Caco-2 (cell line): ENCODE data around the gene WDPCP. TPM values are rescaled to one million over a fixed set of nuclear protein-coding genes. Genes with fewer than 3 reads are reported as not detected.
"Not testable (repeated sequence)": the region's sequence is repeated elsewhere in the genome, so short reads cannot be mapped to it uniquely, and the experiment has no call there.

Experiments used
- BruUV-seq: library from RNA; stranded (reverse); fragments of 400-500 nt; replicated peaks from 2 replicates; lab custom pipeline; 2021; lab: Mats Ljungman, UMichigan
- CTCF ChIA-PET: fragments of 300-600 bp; sonication (Branson Sonifier 250); formaldehyde crosslinking; loops from one replicate; lab custom pipeline; 2022; ENCODE audit warnings: antibody characterized with exemption; lab: Charles Lee
- POLR2A ChIA-PET: fragments of 300-600 bp; sonication (Branson Sonifier 250); formaldehyde crosslinking; loops from one replicate; lab custom pipeline; 2022; ENCODE audit warnings: antibody characterized with exemption; lab: Charles Lee
- DNase-seq, 2 experiments: peaks; one replicate each; pipeline versions ENCODE4 v3.0.0 to v3.0.0-alpha.2; 2020 to 2022
- H3K27me3 ChIP-seq: replicated peaks from 2 replicates; pipeline ENCODE4 v1.6.0; 2011; ENCODE audit warnings: low read length; ENCODE audit not compliant: control insufficient read depth, insufficient read depth
- H3K36me3 ChIP-seq: 2 replicates; pipeline ENCODE4 v1.5.1; 2011; ENCODE audit warnings: low read length; ENCODE audit not compliant: control insufficient read depth, insufficient read depth
- H3K4me1 ChIP-seq: fragments of 250-450 bp; sonication (Bioruptor Pico); 2 replicates; pipeline ENCODE4 v1.5.1; 2020; ENCODE audit warnings: mild to moderate bottlenecking
- H3K4me3 ChIP-seq: 2 replicates; pipeline ENCODE4 v1.5.1; 2011; ENCODE audit warnings: low read depth, mild to moderate bottlenecking, control low read depth, low read length
- H3K9me3 ChIP-seq: fragments of 250-450 bp; sonication (Bioruptor Pico); 2 replicates; pipeline ENCODE4 v1.5.1; 2020; ENCODE audit warnings: mild to moderate bottlenecking, moderate library complexity
- H3K27ac Mint-ChIP-seq: one replicate; pipeline ENCODE4 v1.8.0; 2022; ENCODE audit warnings: mixed read lengths; ENCODE audit not compliant: unreplicated experiment
- H3K27me3 Mint-ChIP-seq: one replicate; pipeline ENCODE4 v1.8.0; 2022; ENCODE audit warnings: mixed read lengths; ENCODE audit not compliant: insufficient read depth, unreplicated experiment
- H3K36me3 Mint-ChIP-seq: one replicate; pipeline ENCODE4 v1.8.0; 2022; ENCODE audit warnings: mild to moderate bottlenecking, mixed read lengths; ENCODE audit not compliant: insufficient read depth, unreplicated experiment
- H3K4me1 Mint-ChIP-seq: one replicate; pipeline ENCODE4 v1.8.0; 2022; ENCODE audit warnings: low read depth, mixed read lengths; ENCODE audit not compliant: unreplicated experiment
- H3K4me3 Mint-ChIP-seq: one replicate; pipeline ENCODE4 v1.8.0; 2022; ENCODE audit warnings: mild to moderate bottlenecking, moderate library complexity, mixed read lengths; ENCODE audit not compliant: unreplicated experiment
- H3K9me3 Mint-ChIP-seq: one replicate; pipeline ENCODE4 v1.8.0; 2022; ENCODE audit warnings: mixed read lengths; ENCODE audit not compliant: unreplicated experiment
- CTCF ChIP-seq, 2 experiments: fragments of 200-600 bp in 1 of 2; IDR thresholded peaks; 1 replicate in 1 of 2; 2 replicates in 1 of 2; pipeline versions ENCODE4 v1.5.1 to v1.8.0; 2011 to 2022; ENCODE audit warnings: antibody characterized with exemption in 1 of 2, control low read depth in 1 of 2, inconsistent platforms in 1 of 2, low read depth in 1 of 2, low read length in 1 of 2, mild to moderate bottlenecking in 1 of 2, moderate library complexity in 1 of 2; ENCODE audit not compliant: insufficient read depth in 1 of 2, severe bottlenecking in 1 of 2, unreplicated experiment in 1 of 2
- intact Hi-C: fragments of 100-400 bp; cut with micrococcal nuclease; formaldehyde crosslinking; loops from one replicate; pipeline ENCODE4 v1.10.0; 2022; ENCODE audit not compliant: unreplicated experiment
- total RNA-seq: library from RNA; stranded (reverse); gene quantifications from 2 replicates; pipeline ENCODE4 v1.2.3, GENCODE V29; 2022

The WDPCP gene
- total RNA-seq, 1 experiment from 2014 or later, result 16.2 TPM

GRCh38 chr2:63576546-63576945 is 11.7 kb downstream of the WDPCP start:
- Mint-ChIP-seq H3K9me3 (no peaks in the 10 kb centered on the region), H3K4me3 (no peak overlapping the region), H3K4me1 (no peaks in the 10 kb centered on the region), H3K36me3 (no peaks in the 10 kb centered on the region), H3K27me3 (no peaks in the 10 kb centered on the region), H3K27ac (no peak overlapping the region)
- POLR2A ChIA-PET, result no interaction called here
- CTCF ChIA-PET, result no interaction called here
- H3K4me1 ChIP-seq, result no peaks in the 10 kb centered on the region
- no peaks in the 10 kb centered on the region for H3K27me3 ChIP-seq
- no peaks in the 10 kb centered on the region for H3K36me3 ChIP-seq
- H3K9me3 ChIP-seq, result no peaks in the 10 kb centered on the region
- intact Hi-C loops, result no loop called here
- TF ChIP-seq CTCF (IDR thresholded peaks at IDR 0.05; ENCODE audit: insufficient read depth in 1 of 2, low read depth in 1 of 2, low read length in 1 of 2, severe bottlenecking in 1 of 2, unreplicated experiment in 1 of 2), result no peak
- DNase-seq, result no peak
- no peak overlapping the region for H3K4me3 ChIP-seq
- no TSS peak for BruUV-seq

- intact Hi-C loops, H3K4me1 ChIP-seq, H3K4me3 ChIP-seq, H3K27ac Mint-ChIP-seq, CTCF ChIA-PET, POLR2A ChIA-PET, H3K27me3 ChIP-seq, H3K36me3 Mint-ChIP-seq, H3K36me3 ChIP-seq, H3K9me3 Mint-ChIP-seq, H3K9me3 ChIP-seq, DNase-seq, BruUV-seq, H3K4me1 Mint-ChIP-seq, H3K27me3 Mint-ChIP-seq, H3K4me3 Mint-ChIP-seq: not testable (repeated sequence)
These were observed 14.4 kb downstream of the WDPCP start for GRCh38 chr2:63573726-63574345.

GRCh38 chr2:63573026-63573425 is 15.3 kb downstream of the WDPCP start:
- H3K27ac Mint-ChIP-seq, BruUV-seq, H3K4me1 ChIP-seq, H3K4me3 ChIP-seq, POLR2A ChIA-PET, H3K4me1 Mint-ChIP-seq, H3K9me3 ChIP-seq, CTCF ChIA-PET, H3K27me3 ChIP-seq, H3K36me3 ChIP-seq, intact Hi-C loops, H3K36me3 Mint-ChIP-seq, H3K27me3 Mint-ChIP-seq, H3K4me3 Mint-ChIP-seq, DNase-seq: not testable (repeated sequence)
- peaks cover 15% of the 10 kb centered on the region for H3K9me3 Mint-ChIP-seq

- TF ChIP-seq CTCF (IDR thresholded peaks at IDR 0.05; ENCODE audit: insufficient read depth in 1 of 2, low read depth in 1 of 2, low read length in 1 of 2, severe bottlenecking in 1 of 2, unreplicated experiment in 1 of 2), result no peak
- POLR2A ChIA-PET, result no interaction called here
- BruUV-seq, result no TSS peak
- Histone ChIP-seq H3K36me3 (no peaks in the 10 kb centered on the region), H3K4me1 (no peaks in the 10 kb centered on the region), H3K4me3 (no peak overlapping the region), H3K27me3 (no peaks in the 10 kb centered on the region), H3K9me3 (peaks cover 7% of the 10 kb centered on the region)
- Mint-ChIP-seq H3K36me3 (peaks cover 4% of the 10 kb centered on the region), H3K27me3 (no peaks in the 10 kb centered on the region), H3K4me3 (no peak overlapping the region), H3K4me1 (no peaks in the 10 kb centered on the region), H3K9me3 (peaks cover 26% of the 10 kb centered on the region), H3K27ac (no peak overlapping the region)
- intact Hi-C loops, result no loop called here
- CTCF ChIA-PET, result no interaction called here
- DNase-seq, result no peak
These were observed 16.3 kb downstream of the WDPCP start for GRCh38 chr2:63572001-63572400.
